Rectal smooth muscle tissue (tissue), 1 donor: Measurements from ENCODE around the gene KRT72.

Source experiments
- H3K27ac ChIP-seq: one replicate; pipeline ENCODE4 v1.7.0; 2013; ENCODE audit warnings: low read depth, low read length, inconsistent platforms
- H3K27me3 ChIP-seq: one replicate; pipeline ENCODE4 v1.7.0; 2013; ENCODE audit warnings: low read length; ENCODE audit not compliant: control insufficient read depth, insufficient read depth
- H3K36me3 ChIP-seq: one replicate; pipeline ENCODE4 v1.7.0; 2013; ENCODE audit warnings: low read length; ENCODE audit not compliant: control insufficient read depth, insufficient read depth
- H3K4me1 ChIP-seq: one replicate; pipeline ENCODE4 v1.7.0; 2013; ENCODE audit warnings: low read length; ENCODE audit not compliant: control insufficient read depth, insufficient read depth
- H3K4me3 ChIP-seq: one replicate; pipeline ENCODE4 v1.7.0; 2013; ENCODE audit warnings: low read length
- H3K9ac ChIP-seq: one replicate; pipeline ENCODE4 v1.7.0; 2013; ENCODE audit warnings: low read length

Gene KRT72

DNA sequence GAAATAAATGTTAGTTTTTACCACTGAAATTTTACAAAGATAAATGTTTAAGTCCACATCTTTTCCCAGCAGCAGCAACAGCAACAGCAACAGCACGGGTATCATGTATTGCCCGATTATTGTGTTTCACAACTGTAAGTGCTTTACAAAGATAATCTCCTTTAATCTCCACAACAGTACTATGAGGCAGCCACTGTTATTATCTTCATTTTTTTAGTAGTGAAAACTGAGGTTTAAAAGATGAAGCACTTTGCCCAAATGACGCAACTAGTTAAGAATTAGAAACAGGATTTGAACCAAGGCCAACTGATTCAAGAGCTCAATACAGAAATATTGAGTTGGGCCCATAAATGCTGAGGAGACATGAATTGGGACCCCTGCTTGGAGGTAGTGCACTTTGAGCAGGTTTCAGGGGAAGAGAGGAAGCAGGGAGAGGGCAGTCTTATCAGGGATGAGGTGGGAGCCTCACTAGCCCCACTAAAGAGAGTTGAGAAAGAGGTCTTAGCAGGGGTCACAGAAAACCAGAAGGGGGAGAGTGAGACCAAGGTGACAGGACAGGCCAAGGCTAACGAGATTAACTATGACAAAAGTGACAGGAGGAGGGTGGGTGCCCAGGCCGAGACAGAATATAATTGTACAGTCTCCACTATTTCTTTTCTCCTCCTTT is 35.5 kb upstream of the KRT72 start:
- H3K27ac ChIP-seq, result no peak overlapping the region

DNA sequence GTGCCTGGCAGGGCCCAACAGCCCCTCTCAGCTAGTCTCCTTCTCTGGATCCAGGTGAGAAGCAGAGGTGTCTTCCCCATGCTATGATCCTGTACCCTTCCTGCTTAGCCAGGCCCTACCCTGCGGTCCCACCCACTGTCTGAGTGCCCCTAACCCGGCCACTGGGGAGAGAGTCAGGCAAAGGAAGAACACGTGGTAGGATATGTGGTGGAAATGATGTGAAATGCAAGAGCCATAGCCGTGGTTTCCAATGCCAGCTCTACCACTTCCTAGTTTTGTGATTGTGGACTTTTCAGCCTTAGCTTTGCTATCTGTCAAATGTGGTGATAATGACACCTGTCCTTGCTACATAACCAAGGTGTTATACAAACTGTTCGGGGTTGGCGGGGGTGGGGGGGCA is 34.9 kb upstream of the KRT72 start:
- Histone ChIP-seq H3K4me3 (no peak overlapping the region), H3K4me1 (no peaks in the 10 kb centered on the region), H3K27me3 (no peaks in the 10 kb centered on the region), H3K27ac (no peak overlapping the region), H3K9ac (no peak overlapping the region), H3K36me3 (no peaks in the 10 kb centered on the region)

More for the DNA sequence above, 35.5 kb upstream of the KRT72 start:
- no peak overlapping the region for H3K9ac ChIP-seq
- H3K27me3 ChIP-seq, result no peaks in the 10 kb centered on the region
- no peaks in the 10 kb centered on the region for H3K36me3 ChIP-seq
- no peak overlapping the region for H3K4me3 ChIP-seq
- H3K4me1 ChIP-seq, result no peaks in the 10 kb centered on the region

DNA sequence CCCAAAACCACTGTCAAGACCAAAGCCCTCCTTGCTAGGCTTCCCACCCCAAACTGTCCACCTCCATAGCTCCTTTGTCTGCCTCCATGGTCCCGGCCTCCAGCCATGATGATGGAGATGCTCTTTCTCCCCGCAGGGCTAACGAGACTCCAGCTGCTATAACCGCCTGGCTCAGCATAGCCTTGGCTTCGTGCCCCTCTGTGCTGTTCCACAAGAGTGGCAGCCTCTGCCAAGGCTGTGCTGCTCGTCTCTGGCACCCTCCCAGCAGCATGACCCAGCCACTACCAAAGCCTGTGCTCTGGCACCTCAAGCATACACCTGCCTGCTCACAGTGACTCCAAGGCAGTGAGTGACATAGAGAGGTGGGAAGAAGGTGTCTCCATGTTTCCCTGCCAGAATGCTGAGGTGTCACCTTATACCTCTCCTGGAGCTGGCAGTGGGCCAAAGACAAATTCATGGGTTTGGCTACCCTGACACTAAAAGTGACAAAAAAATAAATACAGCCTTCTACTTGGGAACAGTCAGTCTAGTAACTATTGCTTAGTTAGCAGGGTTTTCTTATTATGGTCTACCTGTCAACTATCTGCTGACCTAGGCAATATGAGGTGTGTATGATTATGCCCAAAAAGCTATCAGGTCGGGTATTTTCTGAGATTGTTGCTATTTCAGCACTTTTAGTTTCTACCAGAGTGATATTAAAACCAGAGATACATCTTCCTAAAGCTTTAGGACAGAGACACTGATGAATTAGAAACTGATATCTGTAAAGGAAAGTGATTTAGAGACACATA is 33.2 kb upstream of the KRT72 start:
- H3K27ac ChIP-seq, result no peak overlapping the region
- H3K36me3 ChIP-seq, result no peaks in the 10 kb centered on the region
- H3K9ac ChIP-seq, result no peak overlapping the region
- H3K27me3 ChIP-seq, result no peaks in the 10 kb centered on the region
- H3K4me3 ChIP-seq, result no peak overlapping the region
- no peaks in the 10 kb centered on the region for H3K4me1 ChIP-seq

DNA sequence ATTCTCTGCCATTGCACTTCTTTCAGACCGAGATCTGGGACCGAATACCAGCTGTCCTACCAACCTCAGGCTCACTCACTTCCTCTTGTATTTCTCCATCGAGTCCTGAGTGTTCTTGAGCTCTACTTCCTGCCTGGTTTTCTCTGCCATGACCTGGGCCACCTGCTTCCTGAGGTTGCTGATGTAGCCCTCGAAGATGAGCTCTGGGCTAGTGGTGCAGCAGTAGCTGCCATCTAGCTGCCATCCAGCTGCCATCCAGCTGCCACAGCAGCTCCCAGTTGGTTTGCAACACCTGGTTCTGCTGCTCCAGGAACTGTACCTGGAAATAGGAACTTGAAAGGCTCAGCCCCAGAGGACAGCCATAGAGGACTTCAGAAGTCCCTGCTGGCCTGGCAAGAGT is 32.1 kb upstream of the KRT72 start:
- no peak overlapping the region for H3K4me3 ChIP-seq
- H3K4me1 ChIP-seq, result no peaks in the 10 kb centered on the region
- no peak overlapping the region for H3K9ac ChIP-seq
- H3K27ac ChIP-seq, result no peak overlapping the region
- H3K27me3 ChIP-seq, result no peaks in the 10 kb centered on the region
- H3K36me3 ChIP-seq, result no peaks in the 10 kb centered on the region

DNA sequence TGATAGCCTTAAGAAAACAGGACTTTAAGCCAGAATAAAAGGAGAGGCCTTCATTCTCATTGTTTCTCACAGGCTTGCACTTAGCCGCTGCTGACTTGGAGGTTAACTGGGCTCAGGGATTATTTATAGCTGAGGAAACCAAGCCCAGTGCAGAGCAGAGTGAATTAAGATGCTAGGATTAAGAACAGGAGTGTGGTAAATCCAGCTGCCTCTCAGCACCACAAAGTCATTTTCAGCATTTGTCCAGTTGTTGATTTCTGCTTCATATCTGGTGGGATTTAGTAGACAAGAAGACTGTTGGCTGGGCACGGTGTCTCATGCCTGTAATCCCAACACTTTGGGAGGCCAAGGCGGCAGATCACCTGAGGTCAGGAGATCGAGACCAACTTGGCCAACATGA is 31.4 kb upstream of the KRT72 start:
- no peak overlapping the region for H3K9ac ChIP-seq
- H3K27ac ChIP-seq, result no peak overlapping the region
- no peaks in the 10 kb centered on the region for H3K4me1 ChIP-seq
- H3K4me3 ChIP-seq, result no peak overlapping the region
- no peaks in the 10 kb centered on the region for H3K27me3 ChIP-seq
- no peaks in the 10 kb centered on the region for H3K36me3 ChIP-seq

DNA sequence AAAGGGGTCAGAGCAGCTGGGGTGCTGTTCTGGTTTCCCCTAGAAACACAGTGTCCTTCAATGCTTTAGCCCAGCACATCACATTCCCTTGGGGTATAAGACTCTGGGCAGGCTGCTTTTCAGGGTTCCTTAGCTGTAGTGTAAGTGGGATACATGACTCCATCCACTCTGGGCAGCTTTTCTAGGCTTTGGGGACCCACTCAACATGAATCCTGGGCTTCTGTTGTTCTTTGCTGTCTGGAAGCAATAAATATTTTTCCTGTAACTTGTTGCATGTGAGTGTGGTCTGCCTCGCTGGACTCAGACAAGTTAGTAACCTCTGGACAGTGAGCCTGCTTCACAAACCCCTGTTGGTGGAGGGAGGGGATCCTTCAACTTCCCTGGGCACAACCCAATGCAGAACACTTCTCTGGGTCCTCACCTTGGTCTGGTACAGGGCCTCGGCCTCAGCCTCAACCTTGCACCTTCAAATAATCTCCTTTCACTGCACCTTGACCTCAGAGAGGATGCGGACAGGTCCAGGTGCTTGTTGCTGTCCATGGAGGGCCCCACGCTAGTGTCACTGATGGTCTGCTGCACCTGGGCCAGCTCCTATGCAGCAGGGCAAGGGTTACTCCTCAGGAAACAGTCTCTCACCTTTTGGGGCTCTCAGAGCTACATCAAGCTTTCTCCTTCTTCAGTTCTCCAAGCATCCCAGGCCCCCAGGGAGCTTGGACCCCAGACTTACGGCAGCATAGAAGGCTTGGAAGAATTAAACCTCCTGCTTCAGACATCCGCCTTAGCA is 30.6 kb upstream of the KRT72 start:
- H3K4me1 ChIP-seq, result no peaks in the 10 kb centered on the region
- no peaks in the 10 kb centered on the region for H3K27me3 ChIP-seq
- no peak overlapping the region for H3K27ac ChIP-seq
- H3K9ac ChIP-seq, result no peak overlapping the region
- no peaks in the 10 kb centered on the region for H3K36me3 ChIP-seq
- no peak overlapping the region for H3K4me3 ChIP-seq

DNA sequence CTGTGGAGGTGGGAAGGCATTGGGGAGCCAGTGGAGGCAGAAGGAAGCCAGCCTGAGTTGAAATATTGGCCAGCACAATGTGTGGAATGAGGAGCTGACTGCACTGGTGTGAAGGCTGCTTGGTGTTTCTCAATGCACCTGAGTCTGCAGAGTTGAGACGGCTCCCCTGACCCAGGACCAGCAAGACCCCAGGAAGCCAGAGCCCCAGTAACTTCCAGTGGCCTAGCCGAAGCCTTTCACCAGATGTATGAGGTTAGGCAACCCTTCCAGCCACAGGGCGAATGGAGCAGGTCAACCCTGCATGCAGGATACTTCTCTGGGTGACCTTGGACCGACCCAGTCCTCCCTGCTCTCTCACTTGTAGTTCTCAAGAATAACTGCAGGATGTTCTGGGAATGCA is 30.0 kb upstream of the KRT72 start:
- H3K4me1 ChIP-seq, result no peaks in the 10 kb centered on the region
- H3K36me3 ChIP-seq, result no peaks in the 10 kb centered on the region
- no peak overlapping the region for H3K4me3 ChIP-seq
- no peaks in the 10 kb centered on the region for H3K27me3 ChIP-seq
- H3K27ac ChIP-seq, result no peak overlapping the region
- H3K9ac ChIP-seq, result no peak overlapping the region

DNA sequence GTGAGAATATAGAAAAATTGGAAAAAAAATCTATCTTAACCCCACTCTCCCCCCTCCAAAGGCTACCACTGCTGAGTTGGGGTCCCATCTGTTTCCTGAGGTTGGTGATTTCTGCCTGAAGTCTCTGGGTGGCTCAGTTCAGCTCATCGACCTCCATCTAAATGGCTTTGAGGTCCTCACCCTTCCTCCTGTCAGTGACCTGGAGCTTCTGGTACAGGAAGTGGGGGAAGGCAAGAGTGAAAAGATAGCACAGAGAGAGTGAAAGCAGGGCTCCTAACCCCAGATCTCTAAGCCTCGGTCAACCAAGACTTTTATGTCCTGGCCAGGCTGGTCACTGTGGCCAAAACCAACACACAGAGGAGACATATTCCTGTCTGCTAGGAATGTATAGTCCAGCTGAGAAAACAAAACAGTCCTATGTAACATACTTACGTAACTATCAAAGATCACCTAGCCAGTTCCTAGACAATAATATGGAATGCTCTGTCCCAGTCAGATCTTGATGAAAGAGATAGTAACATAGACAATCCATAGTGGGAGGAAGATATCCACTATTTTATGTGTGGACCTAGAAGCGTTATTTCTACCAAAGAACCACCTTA is 29.4 kb upstream of the KRT72 start:
- no peaks in the 10 kb centered on the region for H3K27me3 ChIP-seq
- no peak overlapping the region for H3K9ac ChIP-seq
- H3K4me3 ChIP-seq, result no peak overlapping the region
- H3K4me1 ChIP-seq, result no peaks in the 10 kb centered on the region
- H3K27ac ChIP-seq, result no peak overlapping the region
- H3K36me3 ChIP-seq, result no peaks in the 10 kb centered on the region

DNA sequence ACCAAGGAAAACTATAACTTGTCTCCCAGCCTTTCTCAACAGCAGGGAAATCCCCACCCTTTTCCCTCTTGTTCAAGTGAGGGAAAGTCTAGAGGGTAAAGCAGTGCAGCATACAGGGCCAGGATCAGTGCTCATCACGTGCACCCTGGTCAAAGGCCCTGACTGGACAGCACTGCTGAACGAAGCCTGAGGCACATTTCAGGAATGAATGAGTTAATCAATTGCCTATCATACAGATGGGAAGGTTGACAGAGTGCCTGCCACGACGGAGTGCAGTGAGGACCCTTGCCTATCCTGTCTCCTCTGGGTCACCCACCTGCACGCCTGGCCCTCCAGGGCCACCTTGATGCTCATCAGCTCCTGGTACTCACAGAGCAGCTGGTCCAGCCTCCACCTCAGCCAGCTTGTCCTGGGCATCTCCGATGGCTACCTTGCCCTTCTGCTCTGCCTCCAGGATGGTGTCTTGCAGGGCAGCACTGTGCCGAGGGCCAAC is 28.8 kb upstream of the KRT72 start:
- Histone ChIP-seq H3K27me3 (no peaks in the 10 kb centered on the region), H3K36me3 (no peaks in the 10 kb centered on the region), H3K4me3 (no peak overlapping the region), H3K27ac (no peak overlapping the region), H3K4me1 (no peaks in the 10 kb centered on the region), H3K9ac (no peak overlapping the region)

DNA sequence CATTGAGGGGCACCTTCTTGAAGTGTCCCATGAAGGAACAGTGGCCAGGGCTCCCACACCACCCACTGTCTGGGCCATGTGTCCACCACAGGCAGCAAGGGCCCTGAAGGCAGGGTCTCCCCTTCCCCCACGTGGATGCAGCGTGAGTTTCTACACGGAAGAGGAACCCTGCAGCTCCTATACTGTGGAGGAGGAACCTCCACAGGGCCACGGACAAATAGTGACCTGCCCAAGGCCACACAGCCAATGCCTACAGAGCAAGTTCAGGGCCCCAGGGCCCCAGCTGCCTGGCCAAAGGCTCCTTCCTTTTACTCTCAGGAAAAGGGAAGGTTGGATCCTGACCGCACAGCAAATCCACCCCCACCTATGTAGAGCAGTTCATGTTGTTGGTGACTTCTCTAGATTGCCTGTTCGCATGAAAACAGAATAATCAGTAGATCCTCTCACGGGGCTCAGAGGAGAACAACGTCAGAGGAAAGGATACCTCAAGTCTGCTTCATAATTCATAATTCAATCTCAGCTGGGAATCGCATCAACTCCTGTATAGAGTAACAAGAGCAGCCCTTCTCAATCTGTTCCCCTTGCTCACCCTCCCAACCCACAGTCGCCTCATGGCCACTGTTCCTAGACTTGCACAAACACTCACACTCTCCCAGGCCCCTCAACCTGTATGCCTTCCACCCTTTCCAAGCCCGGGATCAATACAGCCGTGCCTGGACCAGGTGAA is 28.2 kb upstream of the KRT72 start:
- Histone ChIP-seq H3K9ac (no peak overlapping the region), H3K27me3 (no peaks in the 10 kb centered on the region), H3K4me3 (no peak overlapping the region), H3K36me3 (no peaks in the 10 kb centered on the region), H3K4me1 (no peaks in the 10 kb centered on the region), H3K27ac (no peak overlapping the region)

DNA sequence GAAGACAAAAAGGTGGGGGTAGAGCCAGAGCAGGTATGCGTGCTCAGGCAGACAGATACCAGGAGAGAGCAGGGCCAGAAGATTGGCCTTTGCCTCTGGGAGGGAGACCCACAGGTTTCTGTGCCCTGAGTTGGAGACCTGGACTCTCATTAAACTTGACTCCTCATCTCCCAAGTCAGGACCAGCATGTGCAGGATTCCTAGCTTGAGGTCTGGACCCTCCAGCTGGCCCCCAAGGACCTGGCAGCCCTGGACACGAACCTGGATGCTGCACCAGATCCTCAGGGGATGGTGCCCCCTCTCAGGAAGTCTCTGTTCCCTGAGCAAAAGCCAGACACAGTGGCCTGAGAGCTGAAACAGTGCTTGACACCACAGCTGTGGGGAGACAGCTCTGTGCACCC is 27.6 kb upstream of the KRT72 start:
- no peak overlapping the region for H3K4me3 ChIP-seq
- no peaks in the 10 kb centered on the region for H3K36me3 ChIP-seq
- H3K4me1 ChIP-seq, result no peaks in the 10 kb centered on the region
- H3K27me3 ChIP-seq, result no peaks in the 10 kb centered on the region
- no peak overlapping the region for H3K27ac ChIP-seq
- H3K9ac ChIP-seq, result no peak overlapping the region

DNA sequence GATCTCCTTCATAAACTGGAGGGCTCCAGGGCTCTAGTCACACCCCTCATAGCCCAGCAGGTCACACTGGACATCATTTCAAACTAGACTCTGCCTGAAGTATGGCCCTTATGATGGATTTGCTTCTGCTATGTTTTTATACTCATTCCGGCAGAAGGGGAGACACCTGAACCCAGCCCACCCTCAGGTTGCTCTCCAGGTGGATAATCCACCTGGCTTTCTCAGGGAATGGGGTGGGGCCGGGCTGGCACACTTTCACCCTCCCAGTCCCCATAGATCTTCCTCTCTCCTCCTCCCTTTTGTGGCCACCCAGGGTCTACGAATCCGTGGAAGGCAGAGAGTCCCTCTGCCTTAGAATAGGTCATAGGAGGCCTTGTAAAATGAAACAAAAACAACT is 26.8 kb upstream of the KRT72 start:
- Histone ChIP-seq H3K27me3 (no peaks in the 10 kb centered on the region), H3K36me3 (no peaks in the 10 kb centered on the region), H3K27ac (no peak overlapping the region), H3K4me1 (no peaks in the 10 kb centered on the region), H3K9ac (no peak overlapping the region), H3K4me3 (no peak overlapping the region)
